ENCODE results near the gene CES5A.

- TF ChIP-seq JUND (IDR thresholded peaks at IDR 0.05; ENCODE audit: low read length) (no peak), GABPA (IDR thresholded peaks at IDR 0.05; ENCODE audit: borderline replicate concordance, insufficient read depth, low read length) (no peak), CTCF (IDR thresholded peaks at IDR 0.05; ENCODE audit: control extremely low read depth in 1 of 3, insufficient read depth in 1 of 3, low read depth in 1 of 3, low read length in 3 of 3) (no peak), EZH2 (IDR thresholded peaks at IDR 0.05; ENCODE audit: low read depth, low read length, severe bottlenecking) (no peak), POLR2AphosphoS5 (IDR thresholded peaks at IDR 0.05; ENCODE audit: low read depth, low read length) (no peak), TBP (IDR thresholded peaks at IDR 0.05; ENCODE audit: low read depth, low read length) (no peak), RNF2 (IDR thresholded peaks at IDR 0.05; ENCODE audit: borderline replicate concordance, low read depth, low read length, missing control alignments, poor library complexity, severe bottlenecking) (no peak), CEBPB (IDR thresholded peaks at IDR 0.05; ENCODE audit: low read depth, low read length) (no peak)
Measured at GRCh38 chr16:55908641-55909040, 33.5 kb upstream of the CES5A start.

Measured in H1 (cell line).